Measurements from ENCODE around the gene RSPH1.

RSPH1 gene

DNA sequence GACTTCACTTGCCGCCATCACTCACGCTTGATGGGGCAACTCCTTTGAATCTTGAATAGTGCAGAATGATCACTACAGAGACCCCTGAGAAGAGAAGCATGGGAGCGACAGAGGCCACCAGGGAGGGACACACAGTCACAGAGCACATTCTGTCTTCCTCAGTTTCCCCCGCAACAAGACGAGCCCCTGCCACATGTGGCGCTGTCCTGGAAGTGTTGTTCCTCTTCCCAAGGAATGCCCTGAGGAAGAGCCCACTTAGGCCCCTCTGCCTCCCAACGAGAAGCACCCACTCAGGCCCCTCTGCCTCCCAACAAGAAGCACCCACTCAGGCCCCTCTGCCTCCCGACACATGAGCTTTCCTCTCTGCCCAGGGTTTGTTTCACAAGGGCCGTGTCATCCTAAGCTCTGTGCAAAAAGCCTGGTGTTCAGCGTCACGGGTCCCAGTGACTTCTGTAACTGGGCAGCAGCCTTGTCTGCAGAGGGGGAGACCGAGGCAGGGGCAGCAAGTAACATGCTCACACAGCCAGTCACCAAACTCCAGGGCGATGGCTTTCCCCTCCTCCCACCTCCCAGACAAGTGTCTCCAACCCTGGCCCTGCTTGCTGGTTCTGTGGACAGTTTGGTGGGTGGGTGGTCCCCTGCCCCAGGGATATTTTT is 37.4 kb upstream of the RSPH1 start:
- H3K4me3 ChIP-seq (ENCODE audit: low read length), result no peak overlapping the region

GRCh38 chr21:42532466-42533181 is 36.6 kb upstream of the RSPH1 start:
- DNase-seq (ENCODE audit: low read depth, low spot score), result no peak
- H3K4me3 ChIP-seq (ENCODE audit: low read length), result no peak overlapping the region

More for the DNA sequence above, 37.4 kb upstream of the RSPH1 start:
- DNase-seq (ENCODE audit: low read depth, low spot score), result no peak

DNA sequence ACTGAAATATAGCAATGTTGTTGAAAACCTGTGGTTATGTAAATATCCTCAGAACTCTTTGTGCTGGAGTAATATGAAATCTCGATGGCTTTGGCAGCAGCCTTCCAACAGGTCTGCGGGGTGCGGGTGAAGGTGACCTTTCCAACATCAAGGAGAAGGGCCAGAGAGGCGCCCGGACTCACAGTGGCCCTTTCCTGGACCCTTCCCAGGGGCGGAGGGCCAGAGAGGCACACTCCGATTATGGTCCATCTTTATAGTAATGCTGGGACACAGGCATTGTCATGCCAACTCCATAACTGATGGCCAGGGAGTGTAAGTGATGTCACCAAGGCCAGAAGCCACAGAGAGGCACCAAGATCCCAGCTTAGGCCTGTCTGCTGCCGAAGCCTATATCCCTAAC is 35.7 kb upstream of the RSPH1 start:
- DNase-seq (ENCODE audit: low read depth, low spot score), result no peak
- H3K4me3 ChIP-seq (ENCODE audit: low read length), result no peak overlapping the region

GRCh38 chr21:42530167-42530518 is 34.1 kb upstream of the RSPH1 start:
- no peak overlapping the region for H3K4me3 ChIP-seq (ENCODE audit: low read length)
- no peak for DNase-seq (ENCODE audit: low read depth, low spot score)

GRCh38 chr21:42527489-42528158 is 31.6 kb upstream of the RSPH1 start:
- H3K4me3 ChIP-seq (ENCODE audit: low read length), result peak overlapping the region; percentile 29

DNA sequence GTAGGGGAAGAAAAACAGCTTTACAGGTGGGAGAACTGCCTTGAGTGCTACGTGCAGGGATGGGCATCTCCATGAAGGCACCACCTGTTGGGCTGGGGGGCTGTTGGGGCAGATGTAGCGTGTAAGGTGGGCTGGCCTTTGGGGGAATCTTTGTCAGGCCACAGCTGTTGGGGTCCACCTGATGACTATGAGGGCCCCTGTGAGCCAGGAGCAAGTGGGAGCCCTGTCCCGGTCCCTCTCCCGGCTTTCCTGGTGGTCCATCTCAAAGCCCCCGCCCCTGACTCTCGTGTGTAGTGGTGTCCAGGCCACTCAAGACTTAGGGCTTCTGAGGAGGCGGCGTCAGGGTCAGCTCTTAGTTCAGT is 31.1 kb upstream of the RSPH1 start:
- H3K4me3 ChIP-seq (ENCODE audit: low read length), result peak overlapping the region; percentile 11; the same call in 1 of the 2 replicates
- DNase-seq (ENCODE audit: low read depth, low spot score), result no peak

More at GRCh38 chr21:42527489-42528158, 31.6 kb upstream of the RSPH1 start:
- peak; percentile 97 for DNase-seq (ENCODE audit: low read depth, low spot score)

- H3K4me3 ChIP-seq (ENCODE audit: low read length), result no peak overlapping the region
- no peak for DNase-seq (ENCODE audit: low read depth, low spot score)
Measured at GRCh38 chr21:42526379-42526727, 30.3 kb upstream of the RSPH1 start.

GRCh38 chr21:42525676-42526378 is 29.8 kb upstream of the RSPH1 start:
- no peak for DNase-seq (ENCODE audit: low read depth, low spot score)
- H3K4me3 ChIP-seq (ENCODE audit: low read length), result no peak overlapping the region

DNA sequence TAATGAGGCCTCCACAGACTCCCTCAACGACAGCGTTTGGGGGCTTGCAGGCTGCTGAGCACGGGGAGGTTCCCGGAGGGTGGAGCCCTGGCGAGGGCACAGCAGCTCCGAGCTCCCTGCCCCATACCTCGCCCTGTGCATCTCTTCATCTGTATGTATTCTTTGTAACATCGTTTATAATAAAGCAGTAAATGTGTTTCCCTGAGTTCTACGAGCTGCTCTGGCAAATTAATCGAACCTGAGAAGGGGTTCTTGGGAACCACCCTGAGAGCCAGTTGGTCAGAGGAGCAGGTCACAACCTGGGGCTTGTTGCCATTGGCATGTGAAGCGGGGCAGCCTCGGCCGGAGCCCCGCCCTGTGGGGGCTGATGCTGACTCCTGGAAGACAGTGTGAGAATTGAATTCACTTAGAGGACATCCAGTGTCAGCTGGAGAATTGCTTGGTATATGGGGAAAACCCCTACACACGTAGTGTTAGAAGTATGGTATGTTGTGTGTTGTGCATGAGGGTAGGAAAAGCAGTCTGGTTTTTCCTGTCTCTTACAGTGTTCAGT is 29.1 kb upstream of the RSPH1 start:
- no peak for DNase-seq (ENCODE audit: low read depth, low spot score)
- H3K4me3 ChIP-seq (ENCODE audit: low read length), result no peak overlapping the region

GRCh38 chr21:42524341-42525028 is 28.5 kb upstream of the RSPH1 start:
- no peak overlapping the region for H3K4me3 ChIP-seq (ENCODE audit: low read length)
- no peak for DNase-seq (ENCODE audit: low read depth, low spot score)

DNA sequence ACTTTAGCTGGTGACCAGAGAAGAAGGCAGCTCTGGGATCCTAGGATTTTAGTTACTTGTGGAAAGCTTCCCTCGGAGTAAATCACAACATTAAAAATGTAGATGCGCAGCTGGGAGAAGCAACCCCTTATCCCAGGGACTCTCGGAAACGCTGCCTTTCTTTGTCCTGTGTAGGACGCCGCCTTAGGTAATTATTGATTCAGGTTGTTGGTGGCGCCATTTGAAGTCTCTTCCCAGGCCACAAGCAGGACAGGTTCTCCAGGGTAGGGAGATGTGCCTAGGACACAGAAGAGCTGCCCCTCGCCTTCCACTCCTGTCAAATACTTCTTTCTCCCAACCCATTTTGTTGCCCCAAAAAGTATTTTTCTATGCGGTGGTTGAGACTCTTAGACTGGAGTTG is 27.9 kb upstream of the RSPH1 start:
- DNase-seq (ENCODE audit: low read depth, low spot score), result no peak
- H3K4me3 ChIP-seq (ENCODE audit: low read length), result no peak overlapping the region

GRCh38 chr21:42523211-42523610 is 27.2 kb upstream of the RSPH1 start:
- no peak for DNase-seq (ENCODE audit: low read depth, low spot score)
- H3K4me3 ChIP-seq (ENCODE audit: low read length), result no peak overlapping the region

DNA sequence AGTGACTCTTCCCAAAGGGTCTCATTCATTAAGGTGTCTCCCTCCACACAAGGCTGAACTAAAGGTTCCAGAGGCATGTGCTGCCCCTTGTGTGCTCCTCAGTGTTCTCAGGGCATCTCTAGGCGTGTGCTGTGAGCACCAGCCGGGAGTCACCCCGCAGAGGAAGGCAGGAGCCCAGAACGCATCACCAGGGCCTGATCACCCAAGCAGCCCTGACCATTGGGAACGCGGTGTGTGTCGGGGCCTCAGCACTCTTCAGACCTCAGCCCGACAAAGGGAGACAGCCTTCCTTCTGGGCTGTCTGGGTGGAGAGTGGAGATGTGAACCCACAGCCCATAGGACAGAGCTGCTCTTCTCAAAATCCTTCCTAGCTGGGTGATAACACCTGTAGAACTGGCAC is 26.7 kb upstream of the RSPH1 start:
- DNase-seq (ENCODE audit: low read depth, low spot score), result no peak
- H3K4me3 ChIP-seq (ENCODE audit: low read length), result no peak overlapping the region

DNA sequence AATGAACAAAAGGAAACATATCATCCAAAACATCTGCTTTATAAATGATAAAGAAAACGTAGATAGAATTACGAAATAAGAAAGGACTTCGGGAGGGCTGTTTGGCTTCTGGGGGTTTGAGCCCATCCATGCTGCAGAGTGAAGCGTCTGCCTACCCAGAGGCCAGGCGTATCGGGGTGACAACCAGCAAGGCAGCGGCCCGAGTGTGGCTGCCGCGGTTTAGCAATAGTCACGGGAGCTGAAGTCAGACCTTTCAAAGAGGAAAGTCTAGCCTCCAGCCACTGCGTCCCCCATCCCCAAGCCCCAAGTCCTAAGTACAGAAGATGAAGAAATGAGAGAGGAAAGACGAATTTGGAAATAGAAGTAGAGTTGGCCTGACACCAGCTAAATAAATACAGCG is 26.2 kb upstream of the RSPH1 start:
- H3K4me3 ChIP-seq (ENCODE audit: low read length), result no peak overlapping the region
- no peak for DNase-seq (ENCODE audit: low read depth, low spot score)

DNA sequence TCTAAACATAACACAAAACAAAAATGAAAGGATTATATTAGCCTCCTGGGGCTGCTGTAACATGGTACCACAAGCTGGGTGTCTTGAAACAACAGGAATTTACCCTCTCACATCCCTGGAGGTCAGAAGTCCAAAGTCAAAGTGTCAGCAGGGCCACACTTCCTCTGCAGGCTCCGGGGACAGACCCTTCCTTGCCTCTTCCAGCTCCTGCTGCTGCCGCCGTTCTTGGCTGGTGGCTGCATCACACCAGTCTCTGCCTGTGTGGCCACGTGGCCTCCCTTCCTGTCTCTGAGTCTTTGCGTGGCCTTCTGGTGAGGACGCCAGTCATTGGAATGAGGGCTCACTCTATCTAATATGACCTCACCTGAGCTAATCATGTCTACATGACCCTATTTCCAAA is 25.8 kb upstream of the RSPH1 start:
- DNase-seq (ENCODE audit: low read depth, low spot score), result no peak
- no peak overlapping the region for H3K4me3 ChIP-seq (ENCODE audit: low read length)

DNA sequence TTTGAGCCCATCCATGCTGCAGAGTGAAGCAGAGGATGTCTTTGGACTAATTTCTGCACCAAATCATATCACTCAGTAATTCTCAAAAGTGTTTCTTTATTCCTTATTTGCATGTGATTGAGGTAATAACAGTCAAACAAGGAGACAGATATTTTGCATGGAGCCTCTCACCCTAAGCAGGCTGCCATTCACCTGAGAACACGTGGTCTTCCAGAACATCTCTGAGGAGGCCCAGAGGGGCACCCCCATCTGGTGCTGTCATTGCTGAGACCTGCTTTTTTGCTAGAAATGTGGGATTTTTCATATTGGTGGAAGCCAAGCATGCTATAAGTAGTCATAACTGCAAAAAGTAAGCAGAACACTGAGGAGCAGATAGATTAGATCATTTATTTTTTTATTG is 25.4 kb upstream of the RSPH1 start:
- no peak for DNase-seq (ENCODE audit: low read depth, low spot score)

DNA sequence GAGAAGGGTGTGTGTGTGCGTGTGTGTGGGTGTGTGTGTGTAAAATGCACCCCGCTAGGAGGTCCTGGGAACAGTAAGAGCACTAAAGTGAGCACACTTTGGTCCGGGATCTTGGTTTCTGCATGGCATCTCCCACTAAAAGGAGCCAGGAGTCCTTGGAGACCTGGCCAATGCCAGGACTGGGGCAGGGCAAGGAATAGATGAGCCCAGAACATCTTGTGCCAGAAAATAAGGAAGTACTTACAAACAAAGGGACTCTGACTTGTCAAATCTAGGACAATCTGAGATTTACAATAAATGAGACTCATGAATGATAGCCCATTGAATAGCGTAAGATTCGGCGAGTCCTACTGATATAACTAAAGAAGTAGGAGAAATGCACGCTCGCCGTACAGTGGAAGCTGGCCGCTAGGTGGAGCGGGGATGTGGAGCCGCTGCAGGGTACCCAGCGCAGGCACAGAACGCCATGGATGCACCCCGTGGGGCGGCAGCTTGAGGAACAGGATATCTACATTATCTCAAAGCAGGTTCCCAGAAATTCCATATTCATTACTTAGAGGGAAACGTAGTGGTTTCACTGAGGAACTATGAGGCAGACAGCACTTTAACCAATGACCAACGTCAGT is 24.7 kb upstream of the RSPH1 start:
- peak; percentile 38 for DNase-seq (ENCODE audit: low read depth, low spot score)
- H3K4me3 ChIP-seq (ENCODE audit: low read length), result no peak overlapping the region

More for the DNA sequence above, 25.4 kb upstream of the RSPH1 start:
- H3K4me3 ChIP-seq (ENCODE audit: low read length), result no peak overlapping the region

DNA sequence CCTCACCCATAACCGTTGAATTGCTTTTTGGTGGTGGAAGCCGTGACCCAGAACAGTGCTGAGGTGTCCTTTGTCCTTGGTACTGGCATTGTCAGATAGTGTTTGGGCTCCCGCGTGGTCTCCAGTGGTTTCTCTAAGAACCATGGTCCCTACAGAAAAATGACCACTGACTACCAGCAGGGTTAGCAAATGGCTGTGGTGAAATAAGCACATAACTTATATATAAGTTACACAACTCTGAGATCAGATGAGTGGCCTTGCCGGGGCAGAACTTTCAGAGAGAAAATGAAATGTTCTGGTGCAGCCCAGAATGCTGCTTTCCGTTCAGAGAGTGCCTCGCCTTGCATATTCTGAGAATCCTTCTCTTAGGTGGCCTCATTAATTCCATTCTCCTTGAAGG is 22.6 kb upstream of the RSPH1 start:
- DNase-seq (ENCODE audit: low read depth, low spot score), result no peak
- H3K4me3 ChIP-seq (ENCODE audit: low read length), result no peak overlapping the region

DNA sequence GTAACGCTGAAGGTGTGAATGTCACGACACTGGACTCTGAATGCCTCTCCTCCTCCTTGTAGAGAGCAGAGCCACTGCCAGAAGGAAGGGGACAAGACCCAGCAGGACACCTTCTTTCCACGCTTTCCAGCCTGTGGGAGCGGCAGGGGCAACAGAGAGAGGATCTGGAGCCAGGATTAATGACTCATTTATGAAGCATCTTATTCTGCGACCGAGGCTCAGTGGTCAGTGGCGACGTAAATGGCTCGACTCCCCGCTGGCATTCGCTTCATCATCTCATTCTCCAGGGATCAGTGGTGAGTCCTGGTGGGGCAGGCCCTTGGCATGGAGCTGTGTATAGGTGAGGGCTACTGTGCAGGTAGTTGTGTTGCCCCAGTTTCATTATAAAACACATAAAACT is 22.2 kb upstream of the RSPH1 start:
- no peak overlapping the region for H3K4me3 ChIP-seq (ENCODE audit: low read length)
- DNase-seq (ENCODE audit: low read depth, low spot score), result no peak
